Heart right ventricle (tissue), 16 donors: ENCODE data around the gene MR1. TPM values are rescaled to one million over a fixed set of nuclear protein-coding genes. Genes with fewer than 3 reads are reported as not detected.

ENCODE experiments used
- ATAC-seq, 8 donors: fragments of 200-7000 bp; cut with Tn5 transposase; one replicate each; pipeline ENCODE4 v1.9.1; 2020; ENCODE audit warnings: mild to moderate bottlenecking in 8 of 8, moderate library complexity in 8 of 8, moderate number of reproducible peaks in 1 of 8
- DNase-seq, 2 donors: peaks; one replicate each; pipeline ENCODE4 v3.0.0-alpha.2; 2020
- H3K27ac ChIP-seq, 10 donors: fragments of 200-600 bp; sonication (generic) in 2 of 10; one replicate each; pipeline versions ENCODE4 v1.5.0 to v1.8.0; 2020 to 2022; ENCODE audit warnings: mild to moderate bottlenecking in 3 of 10
- H3K27me3 ChIP-seq, 7 donors: fragments of 200-600 bp; one replicate each; pipeline ENCODE4 v1.8.0; 2021 to 2022; ENCODE audit warnings: mild to moderate bottlenecking in 2 of 7
- H3K36me3 ChIP-seq, 9 donors: fragments of 200-600 bp; sonication (generic) in 1 of 9; one replicate each; pipeline versions ENCODE4 v1.5.0 to v1.8.0; 2020 to 2022; ENCODE audit warnings: mild to moderate bottlenecking in 2 of 9
- H3K4me1 ChIP-seq, 9 donors: fragments of 200-600 bp; sonication (generic) in 1 of 9; one replicate each; pipeline versions ENCODE4 v1.5.0 to v1.8.0; 2020 to 2022; ENCODE audit warnings: mild to moderate bottlenecking in 4 of 9
- H3K4me3 ChIP-seq, 10 donors: fragments of 200-600 bp; sonication (generic) in 2 of 10; one replicate each; pipeline versions ENCODE4 v1.5.0 to v1.8.0; 2020 to 2022; ENCODE audit warnings: mild to moderate bottlenecking in 7 of 10, moderate library complexity in 2 of 10
- H3K9me3 ChIP-seq, 11 donors: fragments of 200-600 bp in 10 of 11; sonication (generic) in 2 of 11; one replicate each; pipeline versions ENCODE4 v1.5.0 to v1.8.0; 2013 to 2022; ENCODE audit warnings: mild to moderate bottlenecking in 2 of 11, control low read depth in 1 of 11, moderate library complexity in 1 of 11
- WGBS, 2 donors: extraction: QIAGEN DNeasy Blood & Tissue Kit; methylation state at CpG; one replicate each; pipeline ENCODE4 v1.1.7; 2013; ENCODE audit warnings: inconsistent platforms in 1 of 2; 5-methylcytosine and 5-hydroxymethylcytosine counted together
- intact Hi-C, 10 donors: fragments of 100-400 bp; cut with DNase I; formaldehyde crosslinking; loops; one replicate each; pipeline versions ENCODE4 v1.11.1 to v1.14.2; 2022
- polyA plus RNA-seq, 2 donors: library from polyadenylated mRNA; stranded (reverse); fragments of 200-250 nt; gene quantifications; one replicate each; pipeline ENCODE4 v1.2.3, GENCODE V29; 2013
- total RNA-seq, 10 donors: library from RNA; stranded (reverse); fragmentation: NEBNext Ultra II Directional in 3 of 10; extraction: Animal tissue kit (Norgen Biotek cat#: 25700) in 3 of 10; gene quantifications; one replicate each; pipeline versions ENCODE4 v1.2.1 to v1.2.4, GENCODE V29; 2021 to 2023
- TF ChIP-seq, protein P1 (sequence below), 9 donors: fragments of 200-600 bp; sonication (generic) in 2 of 9; IDR thresholded peaks; one replicate each; pipeline versions ENCODE4 v1.5.0 to v1.8.0; 2021 to 2022; ENCODE audit warnings: antibody characterized with exemption in 9 of 9, mild to moderate bottlenecking in 5 of 9, moderate library complexity in 1 of 9
- donor health status: Arrhythmogenic right ventricular cardiomyopathy.
- donor health status: ischemic (EF 13 %, LVEDD 7.1; RV severe dilation, severe dysfunction).
- donor health status: healthy with polysubstance abuse.
- donor health status: DM: no; HTN: yes; CAD: no.
- donor health status: DM: no; HTN: no; CAD: no.
- donor health status: ischemic (EF 25% LVEDD 6.9; RV normal size, moderate dysfunction).
- donor health status: ischemic (EF 25% LVEDD 5.7; RV mildly dilated, moderate dysfunction).
- donor health status: healthy.
- donor health status: DM: yes; HTN: yes; CAD: no.
- donor health status: Ischemic cardiomyopathy.
- donor health status: ischemic (EF 35%, LVEDD 5.7; RV mildly dilated, moderate dysfunction).
- donor health status: nonischemic (EF 11% LVEDD 7.7; RV severe dilation, severe dysfunction).
- donor health status: DM: yes; HTN: yes; CAD: no.
- donor health status: PGD.
- donor health status: ischemic (EF 29% LVEDD 5.4; RV normal size, mild dysfunction).
- donor health status: nonischemic (EF 23%, LVEDD 6.1; RV moderate dilation, normal function).

The MR1 gene
- total and polyA plus RNA-seq, 12 donors: 0.88 to 8.2 (median 2.7) TPM

DNA sequence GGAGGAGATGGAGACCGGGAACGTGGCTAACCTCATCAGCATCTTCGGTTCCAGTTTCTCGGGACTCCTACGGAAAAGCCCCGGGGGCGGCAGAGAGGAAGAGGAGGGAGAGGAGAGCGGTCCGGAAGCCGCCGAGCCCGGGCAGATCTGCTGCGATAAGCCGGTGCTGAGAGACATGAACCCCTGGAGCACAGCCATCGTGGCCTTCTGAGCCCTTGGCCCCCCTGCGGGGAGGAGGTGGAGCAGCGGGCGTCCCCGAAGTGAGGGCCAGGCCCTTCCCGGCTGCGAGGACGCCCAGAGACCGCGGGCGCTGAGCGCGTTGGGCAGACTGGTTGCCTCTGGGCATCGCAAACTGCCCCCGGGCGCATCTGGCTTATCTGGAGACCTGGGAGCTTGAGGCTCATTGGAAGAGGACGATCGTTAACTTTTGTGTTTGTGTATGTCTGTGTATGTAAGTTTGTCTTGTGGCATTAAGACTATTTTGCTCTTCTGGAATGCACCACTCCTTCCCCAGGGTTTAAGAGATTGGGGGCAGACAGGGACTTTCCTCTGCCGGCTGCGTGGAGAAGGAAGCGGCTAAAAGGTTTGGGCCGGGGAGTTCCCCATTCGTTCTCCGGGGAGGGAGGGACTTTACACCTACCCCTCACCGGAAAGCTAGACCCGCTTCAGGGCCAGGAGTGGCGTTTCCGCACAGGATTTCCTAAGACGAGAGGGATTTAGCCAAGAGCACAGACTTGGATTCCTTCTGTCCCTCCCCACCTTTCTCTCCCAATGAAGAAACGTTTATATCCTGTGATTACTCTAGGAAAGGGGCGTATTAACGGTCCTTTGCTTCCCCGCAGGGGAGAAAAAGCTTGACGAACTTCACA is 56.1 kb downstream of the MR1 start:
- intact Hi-C loops: loop anchor here in 9 of 10 donors (2.0 to 10.0 kb wide), 11 partner anchors 15 to 72 kb away; partner anchors contain the start of genes MR1 (in 3 of the 9) and STX6 (in 1 of the 9)
- peaks cover 0 to 61% (median 50%) of the 10 kb centered on the region in 9 donors for H3K4me1 ChIP-seq
- TF ChIP-seq, protein P1, sequence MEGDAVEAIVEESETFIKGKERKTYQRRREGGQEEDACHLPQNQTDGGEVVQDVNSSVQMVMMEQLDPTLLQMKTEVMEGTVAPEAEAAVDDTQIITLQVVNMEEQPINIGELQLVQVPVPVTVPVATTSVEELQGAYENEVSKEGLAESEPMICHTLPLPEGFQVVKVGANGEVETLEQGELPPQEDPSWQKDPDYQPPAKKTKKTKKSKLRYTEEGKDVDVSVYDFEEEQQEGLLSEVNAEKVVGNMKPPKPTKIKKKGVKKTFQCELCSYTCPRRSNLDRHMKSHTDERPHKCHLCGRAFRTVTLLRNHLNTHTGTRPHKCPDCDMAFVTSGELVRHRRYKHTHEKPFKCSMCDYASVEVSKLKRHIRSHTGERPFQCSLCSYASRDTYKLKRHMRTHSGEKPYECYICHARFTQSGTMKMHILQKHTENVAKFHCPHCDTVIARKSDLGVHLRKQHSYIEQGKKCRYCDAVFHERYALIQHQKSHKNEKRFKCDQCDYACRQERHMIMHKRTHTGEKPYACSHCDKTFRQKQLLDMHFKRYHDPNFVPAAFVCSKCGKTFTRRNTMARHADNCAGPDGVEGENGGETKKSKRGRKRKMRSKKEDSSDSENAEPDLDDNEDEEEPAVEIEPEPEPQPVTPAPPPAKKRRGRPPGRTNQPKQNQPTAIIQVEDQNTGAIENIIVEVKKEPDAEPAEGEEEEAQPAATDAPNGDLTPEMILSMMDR (IDR thresholded peaks at IDR 0.05): no peak

GRCh38 chr1:181090641-181091126 is 56.9 kb downstream of the MR1 start:
- TF ChIP-seq, protein P1 (IDR thresholded peaks at IDR 0.05): no peak
- Histone ChIP-seq H3K9me3 (no peaks in the 10 kb centered on the region), H3K4me1 (peaks cover 2 to 69% (median 58%) of the 10 kb centered on the region in 9 donors), H3K27me3 (no peaks in the 10 kb centered on the region), H3K27ac (peak overlapping the region; percentile 89 to 97 (median 94)), H3K4me3 (peak overlapping the region; percentile 65 to 94 (median 84)), H3K36me3 (peaks cover 0 to 27% (median 0%) of the 10 kb centered on the region in 9 donors)
- no peak for ATAC-seq
- no peak for DNase-seq
- WGBS, 2 donors: 14 to 17% methylated on average over 9 of the region's 9 CpGs
- intact Hi-C loops: loop anchor here in 3 of 10 donors (2.0 kb wide), 2 partner anchors 14 to 16 kb away; no protein-coding TSS in a partner anchor

More for the DNA sequence above, 56.1 kb downstream of the MR1 start:
- WGBS, 2 donors: 0 to 1% methylated on average over 48 of the region's 48 CpGs
- Histone ChIP-seq H3K27me3 (no peaks in the 10 kb centered on the region), H3K4me3 (peak overlapping the region; percentile 65 to 94 (median 84)), H3K9me3 (no peaks in the 10 kb centered on the region), H3K27ac (peak overlapping the region; percentile 89 to 97 (median 94)), H3K36me3 (peaks cover 0 to 27% (median 0%) of the 10 kb centered on the region in 9 donors)
- peak; percentile 39 to 81 (median 68) for ATAC-seq
- peak; percentile 73 to 74 for DNase-seq

- Histone ChIP-seq H3K4me1 (peaks cover 3 to 76% (median 66%) of the 10 kb centered on the region in 9 donors), H3K9me3 (no peaks in the 10 kb centered on the region), H3K27ac (peak overlapping the region in 7 of 10 donors; percentile 92 to 97 (median 95)), H3K27me3 (no peaks in the 10 kb centered on the region), H3K4me3 (peak overlapping the region in 9 of 10 donors; percentile 65 to 94 (median 83)), H3K36me3 (peaks cover 0 to 27% (median 0%) of the 10 kb centered on the region in 9 donors)
- no peak for DNase-seq
- TF ChIP-seq, protein P1 (IDR thresholded peaks at IDR 0.05): no peak
- intact Hi-C loops: loop anchor here in 3 of 10 donors (2.0 kb wide), 2 partner anchors 13 to 15 kb away; no protein-coding TSS in a partner anchor
- 65 to 68% methylated on average over 8 of the region's 8 CpGs for WGBS, 2 donors
- ATAC-seq: no peak
Observed at GRCh38 chr1:181091309-181092040, 57.7 kb downstream of the MR1 start.

DNA sequence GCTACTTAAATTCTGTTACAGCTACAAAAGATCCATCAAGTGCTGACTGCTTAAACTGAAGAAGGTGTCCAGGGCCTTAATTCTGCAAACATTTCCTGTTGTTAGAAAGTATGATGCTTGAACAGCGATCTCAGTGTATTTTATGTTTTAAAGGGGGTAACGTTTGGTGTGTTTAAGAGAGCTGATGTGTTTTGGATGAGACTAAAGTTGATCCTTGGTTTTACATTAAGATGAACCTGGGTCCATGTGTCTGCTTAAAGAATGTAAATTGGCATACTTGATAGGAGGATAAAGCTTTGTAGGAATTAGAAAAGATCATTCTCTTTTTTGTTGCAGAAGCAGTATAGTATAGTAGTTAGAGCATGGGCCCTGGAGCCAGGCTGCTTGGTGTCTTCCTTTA is 58.3 kb downstream of the MR1 start:
- ATAC-seq (no peak), DNase-seq (no peak)
- Histone ChIP-seq H3K27me3 (no peaks in the 10 kb centered on the region), H3K4me3 (peak overlapping the region in 7 of 10 donors; percentile 65 to 89 (median 83)), H3K27ac (peak overlapping the region in 5 of 10 donors; percentile 92 to 96 (median 95)), H3K4me1 (peaks cover 3 to 77% (median 72%) of the 10 kb centered on the region in 9 donors), H3K36me3 (peaks cover 0 to 27% (median 0%) of the 10 kb centered on the region in 9 donors), H3K9me3 (no peaks in the 10 kb centered on the region)
- TF ChIP-seq, protein P1 (IDR thresholded peaks at IDR 0.05): no peak
- WGBS, 2 donors: 51 to 68% methylated on average over 2 of the region's 2 CpGs
- intact Hi-C loops: no loop called here
